NK-92 (cell line): ENCODE measurements around the gene ARL16.

Experiments
- DNase-seq: peaks from one replicate; lab custom pipeline; 2025; ENCODE audit not compliant: unreplicated experiment; lab: John Stamatoyannopoulos, UW

ARL16 gene

DNA sequence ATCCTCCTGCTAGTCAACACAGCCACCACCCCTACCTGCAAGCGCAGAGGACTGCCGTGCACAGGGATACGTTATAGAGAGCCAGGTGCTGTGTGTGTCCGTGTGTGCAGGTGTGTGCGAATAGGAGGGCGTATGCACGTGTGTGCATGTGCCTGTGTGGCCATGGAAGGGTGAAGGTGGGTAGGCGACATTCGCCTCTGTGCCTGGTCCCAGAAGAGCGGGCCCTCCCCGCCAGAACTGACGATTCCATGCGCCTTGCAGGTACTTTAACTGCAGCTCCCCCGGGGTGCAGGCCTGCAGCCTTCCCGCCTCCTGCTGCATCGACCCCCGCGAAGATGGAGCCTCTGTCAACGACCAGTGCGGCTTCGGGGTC is 36.0 kb downstream of the ARL16 start:
- no peak for DNase-seq

DNA sequence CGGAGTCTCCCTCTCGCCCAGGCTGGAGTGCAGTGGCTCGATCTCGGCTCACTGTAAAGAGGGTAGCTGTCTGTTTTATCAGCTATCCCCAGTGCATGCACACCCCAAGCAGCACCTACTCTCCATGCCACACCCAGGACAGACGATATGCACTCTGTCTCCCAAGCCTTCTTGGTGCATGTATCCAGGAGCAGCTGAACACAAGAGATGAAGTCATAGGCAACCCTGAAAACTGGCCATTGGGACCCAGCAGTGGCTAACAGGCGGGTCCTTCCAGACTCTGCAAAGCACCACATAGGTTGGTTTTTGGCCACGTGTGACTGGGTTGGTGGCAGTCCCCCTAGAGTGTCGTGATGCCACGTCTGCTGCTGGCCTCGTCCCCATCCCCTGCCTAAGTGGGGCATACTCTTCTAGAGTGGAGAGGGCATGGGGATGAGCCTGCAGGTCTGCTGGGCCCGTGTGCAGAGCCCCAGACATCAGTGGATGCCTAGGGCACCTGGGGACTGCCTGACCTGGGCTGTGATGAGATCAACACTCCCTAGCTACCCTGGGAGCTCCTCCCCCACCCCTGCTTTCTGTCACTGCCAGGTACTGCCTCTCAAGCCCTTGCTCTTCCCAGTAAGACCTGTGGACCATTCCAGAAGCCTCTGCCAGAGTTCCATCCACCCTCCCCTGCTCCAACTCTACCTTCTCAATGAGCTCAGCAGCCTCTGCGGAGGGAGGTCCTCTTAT is 36.6 kb downstream of the ARL16 start:
- no peak for DNase-seq

DNA sequence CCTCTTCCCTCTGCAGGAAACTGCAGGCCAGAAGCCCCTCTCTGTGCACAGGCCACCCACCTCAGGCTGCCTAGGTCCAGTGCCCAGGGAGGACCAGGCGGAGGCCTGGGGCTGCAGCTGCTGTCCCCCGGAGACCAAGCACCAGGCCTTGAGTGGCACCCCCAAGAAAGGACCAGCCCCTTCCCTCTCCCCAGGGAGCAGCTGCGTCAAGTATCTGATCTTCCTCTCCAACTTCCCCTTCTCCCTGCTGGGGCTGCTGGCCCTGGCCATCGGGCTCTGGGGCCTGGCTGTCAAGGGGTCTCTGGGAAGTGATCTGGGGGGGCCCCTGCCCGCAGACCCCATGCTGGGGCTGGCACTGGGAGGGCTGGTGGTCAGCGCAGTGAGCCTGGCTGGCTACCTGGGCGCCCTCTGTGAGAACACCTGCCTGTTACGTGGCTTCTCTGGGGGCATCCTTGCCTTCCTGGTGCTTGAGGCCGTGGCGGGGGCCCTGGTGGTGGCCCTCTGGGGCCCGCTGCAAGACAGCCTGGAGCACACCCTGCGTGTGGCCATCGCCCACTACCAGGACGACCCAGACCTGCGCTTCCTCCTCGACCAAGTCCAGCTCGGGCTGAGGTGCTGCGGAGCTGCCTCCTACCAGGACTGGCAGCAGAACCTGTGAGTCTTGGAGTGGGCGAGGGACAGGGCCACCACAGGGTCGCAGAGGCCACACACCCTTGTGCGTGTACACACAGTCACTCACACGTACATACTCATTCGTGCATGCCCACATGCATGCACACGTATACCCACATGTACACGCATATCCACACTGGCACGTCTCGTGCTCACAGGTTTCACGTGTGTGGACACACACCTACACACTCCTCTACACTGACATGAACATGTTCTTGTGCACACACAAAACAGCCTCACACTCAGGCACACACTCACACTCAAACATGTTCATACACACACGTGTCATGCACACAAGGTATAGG is 38.3 kb downstream of the ARL16 start:
- DNase-seq: no peak

DNA sequence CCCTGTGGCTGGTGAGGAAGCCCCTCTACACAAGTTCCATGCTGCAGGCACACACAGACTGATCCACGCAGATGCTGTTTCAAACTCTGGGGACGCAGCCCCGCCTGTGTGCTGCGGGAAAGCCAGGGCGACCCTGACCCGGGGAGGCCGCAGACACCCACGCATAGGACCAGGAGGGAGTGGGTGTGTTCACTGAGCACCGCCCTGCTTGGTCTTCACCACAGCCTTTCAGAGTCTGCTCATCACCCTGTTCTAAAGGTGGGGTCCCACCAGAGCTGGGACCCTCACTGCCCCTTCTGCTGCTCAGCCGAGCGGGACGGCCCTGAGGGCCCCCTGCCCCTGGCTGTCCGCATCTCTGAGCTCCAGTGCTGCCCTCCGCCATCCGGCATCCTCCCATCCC is 39.1 kb downstream of the ARL16 start:
- DNase-seq: no peak

DNA sequence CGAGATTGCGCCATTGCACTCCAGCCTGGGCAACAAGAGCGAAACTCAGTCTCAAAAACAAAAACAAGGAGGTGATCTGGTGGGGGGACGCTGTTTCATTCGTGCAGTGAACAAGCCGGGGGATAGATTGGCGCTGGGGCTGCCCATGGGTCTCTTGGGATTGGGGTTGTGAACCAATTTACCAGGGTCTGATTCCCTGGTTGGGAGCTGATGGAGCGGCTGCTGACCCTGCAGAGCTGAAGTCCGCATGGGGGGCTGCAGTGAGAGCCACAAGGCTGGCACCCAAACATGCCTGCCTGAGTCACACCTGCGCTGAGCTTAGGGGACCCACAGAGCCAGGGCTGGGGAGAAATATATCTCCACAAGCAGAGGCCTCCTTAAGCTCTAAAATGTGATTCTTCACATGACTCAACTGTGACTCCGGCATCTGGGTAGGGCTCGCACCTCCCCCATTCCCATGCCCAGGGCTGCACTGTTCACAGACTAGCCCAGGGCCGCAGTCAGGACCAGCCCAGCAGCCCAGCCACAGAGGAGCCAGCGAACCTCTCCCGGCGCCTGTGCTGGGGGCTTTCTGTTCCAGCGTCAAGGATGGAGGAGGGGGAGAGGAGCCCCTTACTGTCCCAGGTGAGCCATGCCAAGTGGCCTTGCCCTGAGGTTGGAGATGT is 41.6 kb downstream of the ARL16 start:
- no peak for DNase-seq

DNA sequence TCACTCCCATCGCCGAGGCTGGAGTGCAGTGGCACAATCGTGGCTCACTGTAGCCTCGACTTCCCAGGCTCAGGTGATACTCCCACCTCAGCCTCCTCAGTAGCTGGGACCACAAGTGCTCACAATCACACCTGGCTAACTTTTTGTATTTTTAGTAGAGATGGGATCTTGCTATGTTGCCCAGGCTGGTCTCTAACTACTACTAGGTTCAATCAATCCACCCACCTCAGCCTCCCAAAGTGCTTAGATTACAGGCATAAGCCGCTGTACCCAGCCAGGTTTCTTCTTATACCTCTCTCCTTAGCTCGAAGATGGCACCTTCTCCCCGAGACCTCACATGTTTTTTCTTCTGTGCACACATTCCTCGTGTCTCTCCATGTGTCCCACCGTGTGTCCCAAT is 43.6 kb downstream of the ARL16 start:
- DNase-seq: no peak

DNA sequence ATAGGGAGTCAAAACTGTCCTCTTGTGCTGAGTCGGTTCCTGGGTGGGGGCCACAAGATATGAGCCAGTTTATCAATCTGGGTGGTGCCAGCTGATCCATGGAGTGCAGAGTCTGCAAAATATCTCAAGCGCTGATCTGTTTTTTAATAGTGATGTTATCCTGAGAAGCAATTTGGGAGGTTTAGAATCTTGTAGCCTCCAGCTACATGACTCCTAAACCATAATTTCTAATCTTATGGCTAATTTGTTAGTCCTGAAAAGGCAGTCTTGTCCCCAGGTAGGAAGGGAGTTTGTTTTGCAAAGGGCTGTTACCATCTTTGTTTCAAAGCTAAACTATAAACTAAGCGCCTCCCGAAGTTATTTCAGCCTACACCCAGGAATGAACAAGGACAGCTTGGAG is 44.9 kb downstream of the ARL16 start:
- no peak for DNase-seq

DNA sequence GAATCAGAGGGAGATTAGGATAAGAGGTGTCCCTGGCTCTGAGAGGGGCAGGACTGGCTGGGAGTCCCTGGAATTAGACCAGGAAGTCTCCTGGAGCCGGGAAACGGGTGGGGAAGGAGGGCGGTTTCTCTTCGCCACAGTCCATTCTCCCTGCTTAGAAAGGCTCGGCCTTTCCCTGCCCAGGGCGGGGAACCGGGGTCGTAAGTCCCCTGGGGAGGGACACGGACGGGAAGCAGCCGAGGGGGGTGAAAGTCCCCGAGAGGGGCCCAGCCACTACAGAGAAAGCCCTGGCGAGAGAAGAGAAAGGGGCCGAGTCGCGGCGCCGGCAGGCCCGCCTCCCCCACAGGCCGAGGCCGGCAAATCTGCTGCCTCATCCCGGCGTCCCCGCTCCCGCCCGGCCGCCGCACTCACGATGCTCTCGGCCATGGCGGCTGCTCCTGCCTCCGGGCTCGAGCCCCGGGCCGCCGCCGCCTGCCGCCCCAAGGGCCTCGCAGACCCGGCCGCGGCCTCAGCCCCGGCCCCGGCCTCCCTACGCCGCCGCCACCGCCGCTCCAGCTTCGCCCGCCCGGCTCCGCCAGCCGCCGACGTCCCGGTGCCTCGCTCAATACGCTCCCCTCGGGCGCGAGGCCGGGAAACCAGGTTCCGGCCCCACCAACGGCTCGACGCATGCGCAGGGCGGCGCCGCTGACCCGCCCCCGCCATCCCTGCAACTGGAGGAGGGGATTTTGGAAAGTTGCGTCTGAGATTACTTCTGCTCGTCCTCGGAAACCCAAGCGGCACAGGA is 46.9 kb downstream of the ARL16 start, which contains the start of the genes NPLOC4 and TSPAN10:
TSS of gene NPLOC4 (minus strand) at position 608 of the 784 bp plus-strand sequence. CDS start at position 426, 182 bp downstream.
TSS of gene TSPAN10 (plus strand) at position 692 of the 784 bp plus-strand sequence. CDS start 5,217 bp downstream, outside the sequence.
- no peak for DNase-seq

DNA sequence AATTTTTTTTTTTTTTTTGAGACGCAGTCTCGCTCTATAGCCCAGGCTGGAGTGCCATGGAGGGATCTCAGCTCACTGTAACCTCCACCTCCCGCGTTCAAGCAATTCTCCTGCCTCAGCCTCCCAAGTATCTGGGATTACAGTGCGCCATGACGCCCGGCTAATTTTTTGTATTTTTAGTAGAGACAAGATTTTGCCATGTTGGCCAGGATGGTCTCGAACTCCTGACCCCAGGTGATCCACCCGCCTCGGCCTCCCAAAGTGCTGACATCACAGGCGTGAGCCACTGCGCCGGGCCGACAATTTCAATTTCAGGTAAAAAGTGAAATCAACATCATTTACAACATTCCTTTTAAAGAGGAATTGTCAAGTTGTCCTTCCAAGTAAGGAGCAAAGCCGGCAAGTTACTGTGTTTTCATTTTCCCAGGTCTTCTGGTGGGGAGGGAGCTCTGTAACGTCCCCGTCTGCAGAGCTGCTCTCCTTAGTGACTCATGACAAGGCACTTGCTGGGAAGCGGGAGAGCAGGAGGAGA is 47.6 kb downstream of the ARL16 start:
- DNase-seq: no peak

DNA sequence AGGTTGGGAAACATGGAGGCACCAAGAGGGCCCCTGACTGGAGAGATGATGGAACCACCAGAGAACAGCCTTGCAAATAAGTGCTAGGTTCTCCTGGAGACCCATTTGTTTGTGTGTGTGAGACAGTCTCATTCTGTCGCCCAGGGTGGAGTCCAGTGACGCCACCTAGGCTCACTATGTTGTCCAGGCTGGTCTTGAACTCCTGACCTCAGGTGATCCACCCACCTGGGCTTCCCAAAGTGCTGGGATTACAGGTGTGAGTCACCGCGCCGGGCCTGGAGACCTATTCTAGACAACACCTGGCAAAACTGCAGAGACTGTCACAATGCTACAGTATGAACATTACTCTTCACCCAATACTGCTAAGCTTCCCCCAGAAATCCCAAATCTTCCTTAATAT is 48.2 kb downstream of the ARL16 start:
- DNase-seq: no peak

DNA sequence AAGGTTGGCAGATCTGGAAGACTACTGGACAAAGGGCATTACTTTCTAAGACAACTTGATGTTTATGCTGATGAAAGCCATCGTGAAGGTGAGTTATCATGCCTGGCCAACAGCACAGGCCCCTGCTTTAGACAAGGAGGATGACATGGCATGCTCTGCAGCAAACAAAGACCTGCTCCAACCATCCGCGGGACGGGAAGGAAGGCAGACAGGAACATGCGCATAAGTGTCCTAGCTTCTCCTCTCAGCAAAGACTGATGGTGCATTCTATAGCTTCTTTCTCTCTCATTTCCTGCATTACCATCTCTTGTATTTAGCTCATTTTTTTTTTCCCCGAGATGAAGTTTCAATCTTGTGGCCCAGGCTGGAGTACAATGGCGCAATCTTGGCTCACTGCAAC is 52.1 kb downstream of the ARL16 start:
- no peak for DNase-seq
